Natural killer cell (primary cell): ENCODE data around the gene STIM2. TPM values are rescaled to one million over a fixed set of nuclear protein-coding genes. Genes with fewer than 3 reads are reported as not detected.

Experiments used
- ATAC-seq, 3 donors: fragments of 150-1000 bp in 2 of 3; fragments of 200-7000 bp in 1 of 3; cut with Tn5 transposase; 1 replicate in 1 of 3; 2 replicates in 2 of 3; pipeline ENCODE4 v1.10.0; 2021; ENCODE audit warnings: mild to moderate bottlenecking in 2 of 3, moderate library complexity in 2 of 3
- DNase-seq, 2 donors: peaks; one replicate each; pipeline versions ENCODE4 v3.0.0 to v3.0.0-alpha.2; 2013 to 2021; ENCODE audit warnings: mixed read lengths in 1 of 2
- H3K27ac ChIP-seq: one replicate; pipeline ENCODE4 v1.5.1; 2013; ENCODE audit warnings: mild to moderate bottlenecking, low read length
- H3K27me3 ChIP-seq: one replicate; pipeline ENCODE4 v1.6.1; 2013; ENCODE audit warnings: low read length; ENCODE audit not compliant: control insufficient read depth, insufficient read depth
- H3K36me3 ChIP-seq: one replicate; pipeline ENCODE4 v1.6.1; 2013; ENCODE audit warnings: low read length; ENCODE audit not compliant: control insufficient read depth, insufficient read depth
- H3K4me1 ChIP-seq: one replicate; pipeline ENCODE4 v1.6.1; 2013; ENCODE audit warnings: low read length; ENCODE audit not compliant: control insufficient read depth, insufficient read depth
- H3K4me3 ChIP-seq: one replicate; pipeline ENCODE4 v1.5.1; 2013; ENCODE audit warnings: low read length
- H3K9me3 ChIP-seq: one replicate; pipeline ENCODE4 v1.6.1; 2013; ENCODE audit warnings: low read length; ENCODE audit not compliant: control insufficient read depth, insufficient read depth
- H3K27ac Mint-ChIP-seq, 2 donors: one replicate each; pipeline ENCODE4 v1.8.0; 2022; ENCODE audit warnings: mild to moderate bottlenecking in 2 of 2, mixed read lengths in 2 of 2, moderate library complexity in 1 of 2
- H3K27me3 Mint-ChIP-seq, 2 donors: one replicate each; pipeline ENCODE4 v1.8.0; 2022; ENCODE audit warnings: low read depth in 2 of 2, mixed read lengths in 2 of 2
- H3K36me3 Mint-ChIP-seq: one replicate; pipeline ENCODE4 v1.8.0; 2022; ENCODE audit warnings: mixed read lengths
- H3K4me1 Mint-ChIP-seq, 2 donors: one replicate each; pipeline ENCODE4 v1.8.0; 2022; ENCODE audit warnings: mixed read lengths in 2 of 2
- H3K4me3 Mint-ChIP-seq: one replicate; pipeline ENCODE4 v1.8.0; 2022; ENCODE audit warnings: mild to moderate bottlenecking, moderate library complexity, mixed read lengths
- H3K9me3 Mint-ChIP-seq, 2 donors: one replicate each; pipeline ENCODE4 v1.8.0; 2022; ENCODE audit warnings: mixed read lengths in 2 of 2
- WGBS: methylation state at CpG from one replicate; pipeline ENCODE4 v1.1.7; 2013; ENCODE audit warnings: missing lambda C conversion rate; ENCODE audit not compliant: insufficient coverage; 5-methylcytosine and 5-hydroxymethylcytosine counted together
- intact Hi-C: fragments of 100-400 bp; cut with micrococcal nuclease; formaldehyde crosslinking; loops from one replicate; pipeline ENCODE4 v1.14.2; 2022
- total RNA-seq, 4 donors: library from RNA; stranded (reverse); fragments of 120-200 nt in 1 of 4; gene quantifications; one replicate each; pipeline versions ENCODE4 v1.2.3 to v1.2.4, GENCODE V29; 2013 to 2022
- TF ChIP-seq, protein P1 (sequence below): fragments of 200-600 bp; IDR thresholded peaks from one replicate; pipeline ENCODE4 v1.8.0; 2022; ENCODE audit warnings: antibody characterized with exemption

The STIM2 gene
- total RNA-seq, 3 donors from 2014 or later (not counting 1 experiment from before 2014, with no cell fraction given), result 98.3 to 104 (median 100) TPM

DNA sequence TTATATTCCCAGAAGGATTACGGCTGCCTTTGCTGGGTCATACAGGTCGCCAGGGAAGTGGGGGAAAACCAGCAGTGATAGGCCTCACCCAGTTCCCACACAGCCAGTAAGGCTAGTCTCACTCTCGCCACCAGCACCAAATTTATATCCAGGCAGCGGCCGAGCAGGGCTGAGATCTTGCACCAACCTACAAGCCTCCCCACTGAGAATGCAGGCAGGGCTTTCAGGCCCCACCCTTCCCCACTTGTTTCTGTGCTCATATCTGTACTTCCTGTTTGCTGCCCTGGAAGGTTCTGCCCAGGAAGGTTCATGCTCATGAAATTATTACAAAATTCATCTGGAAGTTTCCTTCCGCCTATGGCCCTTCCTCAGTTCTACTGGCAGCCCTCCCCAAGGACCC is 179.7 kb downstream of the STIM2 start:
- ATAC-seq (no peak), DNase-seq (no peak)
- no peak overlapping the region for H3K4me3 Mint-ChIP-seq
- 76% methylated on average over 6 of the region's 6 CpGs for WGBS
- H3K4me3 ChIP-seq, result no peak overlapping the region
- H3K9me3 ChIP-seq, result peaks cover 3% of the 10 kb centered on the region
- H3K27me3 Mint-ChIP-seq, result peaks cover 19 to 21% of the 10 kb centered on the region in 2 donors
- H3K4me1 Mint-ChIP-seq, result peaks cover 6 to 7% of the 10 kb centered on the region in 2 donors
- peaks cover 7% of the 10 kb centered on the region for H3K4me1 ChIP-seq
- H3K36me3 ChIP-seq, result no peaks in the 10 kb centered on the region
- intact Hi-C loops, result no loop called here
- H3K36me3 Mint-ChIP-seq, result no peaks in the 10 kb centered on the region
- H3K27ac Mint-ChIP-seq, result no peak overlapping the region
- no peak overlapping the region for H3K27ac ChIP-seq
- TF ChIP-seq, protein P1, sequence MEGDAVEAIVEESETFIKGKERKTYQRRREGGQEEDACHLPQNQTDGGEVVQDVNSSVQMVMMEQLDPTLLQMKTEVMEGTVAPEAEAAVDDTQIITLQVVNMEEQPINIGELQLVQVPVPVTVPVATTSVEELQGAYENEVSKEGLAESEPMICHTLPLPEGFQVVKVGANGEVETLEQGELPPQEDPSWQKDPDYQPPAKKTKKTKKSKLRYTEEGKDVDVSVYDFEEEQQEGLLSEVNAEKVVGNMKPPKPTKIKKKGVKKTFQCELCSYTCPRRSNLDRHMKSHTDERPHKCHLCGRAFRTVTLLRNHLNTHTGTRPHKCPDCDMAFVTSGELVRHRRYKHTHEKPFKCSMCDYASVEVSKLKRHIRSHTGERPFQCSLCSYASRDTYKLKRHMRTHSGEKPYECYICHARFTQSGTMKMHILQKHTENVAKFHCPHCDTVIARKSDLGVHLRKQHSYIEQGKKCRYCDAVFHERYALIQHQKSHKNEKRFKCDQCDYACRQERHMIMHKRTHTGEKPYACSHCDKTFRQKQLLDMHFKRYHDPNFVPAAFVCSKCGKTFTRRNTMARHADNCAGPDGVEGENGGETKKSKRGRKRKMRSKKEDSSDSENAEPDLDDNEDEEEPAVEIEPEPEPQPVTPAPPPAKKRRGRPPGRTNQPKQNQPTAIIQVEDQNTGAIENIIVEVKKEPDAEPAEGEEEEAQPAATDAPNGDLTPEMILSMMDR, result no peak
- H3K27me3 ChIP-seq, result peaks cover 3% of the 10 kb centered on the region
- peaks cover 0 to 4% of the 10 kb centered on the region in 2 donors for H3K9me3 Mint-ChIP-seq

DNA sequence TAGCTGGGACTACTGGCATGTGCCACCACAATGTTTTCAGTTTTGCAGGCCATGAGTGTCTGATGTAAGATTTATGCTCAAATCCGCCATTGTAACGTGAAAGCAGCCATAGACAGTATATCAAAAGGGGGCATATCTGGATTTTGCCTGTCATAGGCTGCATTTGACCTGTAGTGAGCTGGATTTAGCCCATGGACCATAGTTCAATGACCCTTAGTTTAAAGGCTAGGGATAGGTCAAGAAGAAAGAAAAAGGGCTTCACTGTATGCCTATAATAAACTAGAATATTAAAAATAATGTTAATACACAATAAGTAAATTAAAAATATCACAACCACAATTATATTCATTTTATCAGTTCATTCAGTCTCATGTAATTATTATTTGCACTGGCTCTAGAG is 181.8 kb downstream of the STIM2 start:
- Mint-ChIP-seq H3K36me3 (no peaks in the 10 kb centered on the region), H3K9me3 (peaks cover 0 to 2% of the 10 kb centered on the region in 2 donors), H3K27me3 (peaks cover 16 to 39% of the 10 kb centered on the region in 2 donors), H3K27ac (no peak overlapping the region), H3K4me1 (peaks cover 6 to 7% of the 10 kb centered on the region in 2 donors), H3K4me3 (no peak overlapping the region)
- H3K4me3 ChIP-seq, result no peak overlapping the region
- 84% methylated on average over 2 of the region's 2 CpGs for WGBS
- H3K27ac ChIP-seq, result no peak overlapping the region
- peaks cover 3% of the 10 kb centered on the region for H3K9me3 ChIP-seq
- peaks cover 7% of the 10 kb centered on the region for H3K4me1 ChIP-seq
- intact Hi-C loops, result no loop called here
- TF ChIP-seq, protein P1, result no peak
- no peak for ATAC-seq
- H3K36me3 ChIP-seq, result no peaks in the 10 kb centered on the region
- H3K27me3 ChIP-seq, result peaks cover 3% of the 10 kb centered on the region
- no peak for DNase-seq

DNA sequence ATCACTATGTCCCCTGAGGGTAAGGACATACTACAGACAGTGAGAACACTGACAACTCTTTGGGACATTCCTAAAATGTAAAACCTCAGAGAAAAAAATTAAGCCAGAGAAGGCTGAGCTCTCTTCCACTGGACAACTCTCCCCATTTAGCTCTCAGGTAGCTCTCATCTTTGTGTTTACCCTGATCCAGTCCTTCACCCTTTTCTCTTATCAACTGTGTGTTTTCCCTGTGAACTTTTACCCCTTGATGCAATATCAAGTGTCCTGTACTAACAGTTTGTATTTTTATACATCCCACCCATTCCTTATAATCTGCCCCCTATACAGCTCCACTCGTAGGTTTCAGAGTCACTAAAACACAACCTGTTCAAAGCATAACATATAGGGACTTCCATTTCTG is 182.6 kb downstream of the STIM2 start:
- H3K4me1 Mint-ChIP-seq, result peaks cover 9 to 10% of the 10 kb centered on the region in 2 donors
- Histone ChIP-seq H3K4me1 (peaks cover 7% of the 10 kb centered on the region), H3K4me3 (no peak overlapping the region), H3K27me3 (peaks cover 8% of the 10 kb centered on the region), H3K27ac (no peak overlapping the region), H3K9me3 (peaks cover 3% of the 10 kb centered on the region), H3K36me3 (no peaks in the 10 kb centered on the region)
- H3K4me3 Mint-ChIP-seq, result no peak overlapping the region
- ATAC-seq (no peak), DNase-seq (no peak)
- H3K27ac Mint-ChIP-seq, result no peak overlapping the region
- H3K36me3 Mint-ChIP-seq, result no peaks in the 10 kb centered on the region
- TF ChIP-seq, protein P1, result no peak
- H3K27me3 Mint-ChIP-seq, result peaks cover 16 to 45% of the 10 kb centered on the region in 2 donors
- intact Hi-C loops, result no loop called here
- no peaks in the 10 kb centered on the region for H3K9me3 Mint-ChIP-seq
- WGBS, result 75% methylated on average over 1 of the region's 1 CpG

DNA sequence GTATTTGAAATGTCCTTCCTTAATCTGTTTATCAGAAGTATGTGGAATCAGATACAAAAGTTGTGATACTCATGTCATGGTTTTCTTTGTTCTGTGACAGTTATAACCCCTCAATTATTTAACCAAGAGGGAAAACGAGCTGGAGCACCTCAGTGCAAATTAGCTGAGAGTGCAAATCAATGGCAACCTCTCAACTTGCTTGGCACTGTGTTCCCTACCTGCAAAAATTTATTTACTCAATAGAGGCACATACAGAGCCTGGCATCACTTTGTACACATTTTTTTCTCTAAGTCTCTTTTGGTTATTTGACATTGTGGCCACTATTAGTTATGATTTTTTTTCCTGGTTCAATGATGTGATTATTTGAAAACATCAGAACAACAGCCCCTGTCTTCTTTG is 186.2 kb downstream of the STIM2 start:
- DNase-seq (no peak), ATAC-seq (no peak)
- Mint-ChIP-seq H3K27ac (no peak overlapping the region), H3K27me3 (peaks cover 29 to 68% of the 10 kb centered on the region in 2 donors), H3K4me1 (peaks cover 9 to 11% of the 10 kb centered on the region in 2 donors), H3K36me3 (no peaks in the 10 kb centered on the region), H3K4me3 (no peak overlapping the region), H3K9me3 (no peaks in the 10 kb centered on the region)
- no peak overlapping the region for H3K4me3 ChIP-seq
- no peaks in the 10 kb centered on the region for H3K4me1 ChIP-seq
- TF ChIP-seq, protein P1, result no peak
- WGBS, result 52% methylated on average over 1 of the region's 1 CpG
- peaks cover 16% of the 10 kb centered on the region for H3K27me3 ChIP-seq
- no peaks in the 10 kb centered on the region for H3K36me3 ChIP-seq
- no peak overlapping the region for H3K27ac ChIP-seq
- intact Hi-C loops, result no loop called here
- H3K9me3 ChIP-seq, result peaks cover 3% of the 10 kb centered on the region
